Neural cell (in vitro differentiated cells): ENCODE measurements around the gene NFIX. TPM values are rescaled to one million over a fixed set of nuclear protein-coding genes. Genes with fewer than 3 reads are reported as not detected.

Experiments
- H2AFZ ChIP-seq: fragments of 200-600, 300-800 bp; sonication (generic), shearing (Covaris generic); 2 replicates; pipeline ENCODE4 v1.6.0; 2014; ENCODE audit warnings: low read depth, mild to moderate bottlenecking, antibody characterized with exemption, low read length, moderate library complexity
- H3F3A ChIP-seq: fragments of 200-600 bp; shearing (Covaris generic); 2 replicates; pipeline ENCODE4 v1.6.1; 2016; ENCODE audit warnings: mild to moderate bottlenecking, moderate library complexity, mixed read lengths, antibody characterized with exemption, low read length; ENCODE audit not compliant: insufficient read depth, poor library complexity, severe bottlenecking
- H3K27ac ChIP-seq: fragments of 200-600, 300-800 bp; sonication (generic), shearing (Covaris generic); 2 replicates; pipeline ENCODE4 v1.5.1; 2014; ENCODE audit warnings: mild to moderate bottlenecking, low read length, moderate library complexity
- H3K27me3 ChIP-seq: fragments of 300-800, 200-600 bp; sonication (generic), shearing (Covaris generic); 2 replicates; pipeline ENCODE4 v1.6.0; 2014; ENCODE audit warnings: mild to moderate bottlenecking, low read depth, low read length, moderate library complexity; ENCODE audit not compliant: insufficient read depth
- H3K36me3 ChIP-seq: fragments of 300-800, 200-600 bp; sonication (generic), shearing (Covaris generic); 2 replicates; pipeline ENCODE4 v1.5.1; 2014; ENCODE audit warnings: mild to moderate bottlenecking, antibody characterized with exemption, low read length, moderate library complexity; ENCODE audit not compliant: insufficient read depth
- H3K4me2 ChIP-seq: fragments of 300-800, 200-600 bp; sonication (generic), shearing (Covaris generic); 2 replicates; pipeline ENCODE4 v1.6.0; 2014; ENCODE audit warnings: mild to moderate bottlenecking, low read length
- H3K4me3 ChIP-seq: fragments of 300-800, 200-600 bp; sonication (generic), shearing (Covaris generic); 2 replicates; pipeline ENCODE4 v1.5.1; 2014; ENCODE audit warnings: mild to moderate bottlenecking, low read length, moderate library complexity
- H3K79me2 ChIP-seq: fragments of 200-600 bp; shearing (Covaris generic); replicated peaks from 2 replicates; pipeline ENCODE4 v1.6.0; 2014; ENCODE audit warnings: mild to moderate bottlenecking, low read length, moderate library complexity; ENCODE audit not compliant: insufficient read depth
- H3K9ac ChIP-seq: fragments of 300-800, 200-600 bp; sonication (generic), shearing (Covaris generic); 2 replicates; pipeline ENCODE4 v1.6.1; 2016; ENCODE audit warnings: mild to moderate bottlenecking, low read length, mixed read lengths
- H3K9me2 ChIP-seq: fragments of 200-600 bp; shearing (Covaris generic); 2 replicates; pipeline ENCODE4 v1.6.1; 2016; ENCODE audit warnings: mild to moderate bottlenecking, low read length, mixed read lengths; ENCODE audit not compliant: insufficient read depth
- H3K9me3 ChIP-seq: fragments of 200-600, 300-800 bp; sonication (generic), shearing (Covaris generic); 2 replicates; pipeline ENCODE4 v1.6.1; 2016; ENCODE audit warnings: mild to moderate bottlenecking, mixed run types, low read length, moderate library complexity, mixed read lengths
- H4K20me1 ChIP-seq: fragments of 200-600 bp; shearing (Covaris generic); 2 replicates; pipeline ENCODE4 v1.6.1; 2016; ENCODE audit warnings: mild to moderate bottlenecking, mixed run types; ENCODE audit not compliant: insufficient read depth
- EP300 ChIP-seq: fragments of 450-650 bp; conservative IDR thresholded peaks from 2 replicates; pipeline ENCODE4 v1.6.1; 2014; ENCODE audit warnings: antibody characterized with exemption, mild to moderate bottlenecking, moderate library complexity; ENCODE audit not compliant: poor library complexity, severe bottlenecking
- EZH2 ChIP-seq: fragments of 200-600, 300-800 bp; shearing (Covaris generic), sonication (generic); IDR thresholded peaks from 2 replicates; pipeline ENCODE4 v1.6.1; 2014; ENCODE audit warnings: antibody characterized with exemption, low read length, borderline replicate concordance, mild to moderate bottlenecking; ENCODE audit not compliant: insufficient read depth, poor library complexity, severe bottlenecking
- MXI1 ChIP-seq: fragments of 450-650 bp; conservative IDR thresholded peaks from 2 replicates; pipeline ENCODE4 v1.6.1; 2014; ENCODE audit warnings: antibody characterized with exemption, mild to moderate bottlenecking; ENCODE audit not compliant: poor library complexity, severe bottlenecking
- POLR2AphosphoS5 ChIP-seq: IDR thresholded peaks from 2 replicates; pipeline ENCODE4 v1.6.1; 2012
- RAD21 ChIP-seq: fragments of 450-650 bp; conservative IDR thresholded peaks from 2 replicates; pipeline ENCODE4 v1.6.1; 2014; ENCODE audit warnings: antibody characterized with exemption, mild to moderate bottlenecking, moderate library complexity
- REST ChIP-seq: IDR thresholded peaks from 2 replicates; pipeline ENCODE4 v1.6.1; 2012; ENCODE audit warnings: borderline replicate concordance
- SMC3 ChIP-seq: fragments of 450-650 bp; conservative IDR thresholded peaks from 2 replicates; pipeline ENCODE4 v1.6.1; 2014; ENCODE audit warnings: antibody characterized with exemption, mild to moderate bottlenecking, moderate library complexity; ENCODE audit not compliant: poor library complexity
- TAF1 ChIP-seq: IDR thresholded peaks from 2 replicates; pipeline ENCODE4 v1.6.1; 2012; ENCODE audit warnings: low read depth
- polyA plus RNA-seq: library from polyadenylated mRNA; depleted of rRNA; stranded (reverse); fragments of >200 nt; gene quantifications from 2 replicates; pipeline ENCODE4 v1.2.3, GENCODE V29; 2014

NFIX gene
- polyA plus RNA-seq, 1 donor from 2014 or later = not detected

DNA sequence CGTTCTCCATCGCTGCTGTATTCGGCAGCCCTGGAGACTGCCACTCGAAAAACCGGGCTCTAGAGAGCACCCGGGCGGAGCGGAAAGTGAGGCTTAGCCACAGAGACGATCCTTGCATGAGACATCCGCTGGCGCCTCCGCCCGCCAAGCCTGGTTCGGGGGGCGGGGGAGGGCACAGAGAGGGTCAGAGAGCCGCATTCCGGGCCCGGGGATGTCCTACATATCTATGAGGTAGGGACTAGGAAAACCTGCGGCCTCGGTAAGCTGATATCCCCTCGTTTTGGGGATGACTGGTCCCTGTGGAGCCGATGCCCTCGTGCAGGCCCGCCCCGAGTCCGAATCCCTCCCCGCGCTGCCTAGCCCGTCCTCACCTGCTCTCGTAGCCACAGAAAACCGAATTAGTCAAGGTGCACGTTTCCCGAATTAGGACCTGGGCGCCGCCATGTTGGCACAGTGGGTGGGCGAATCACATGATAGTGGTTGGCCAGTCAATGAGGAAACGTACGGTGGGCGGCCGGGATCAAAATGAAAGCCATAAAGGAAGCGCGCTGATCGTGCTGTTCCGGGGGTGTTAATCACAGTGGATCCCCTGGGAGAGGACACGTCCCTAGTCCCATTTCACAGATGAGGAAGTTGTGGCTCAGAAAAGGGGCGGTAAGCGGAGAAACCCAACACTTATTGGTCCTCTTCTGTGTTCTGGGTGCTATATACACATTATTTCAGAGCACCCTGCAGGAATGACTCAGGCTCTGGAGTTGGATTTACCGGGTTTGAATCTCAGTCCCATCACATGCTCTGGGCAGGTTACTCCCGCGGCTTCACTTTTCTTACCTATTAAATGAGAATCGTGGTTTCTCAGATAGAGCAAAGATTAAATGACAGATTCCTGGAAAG lies 121.3 kb downstream of the NFIX start, which contains the start of gene TRMT1:
TRMT1 (minus strand) TSS at position 459 of the 894 bp plus-strand sequence; CDS start at position 118, 341 bp downstream.
- Histone ChIP-seq H3K4me2 (peak within 1 kb of the TSS; percentile 78), H3K27ac (peak within 1 kb of the TSS; percentile 15), H3K4me3 (peak within 1 kb of the TSS; percentile 94), H4K20me1 (no peaks in the 10 kb centered on the region), H2AFZ (peak within 1 kb of the TSS; percentile 63), H3K36me3 (no peaks in the 10 kb centered on the region), H3K27me3 (no peaks in the 10 kb centered on the region), H3F3A (no peaks in the 10 kb centered on the region), H3K79me2 (peaks cover 38% of the 10 kb centered on the region), H3K9me3 (no peaks in the 10 kb centered on the region), H3K9ac (peak within 1 kb of the TSS; percentile 74), H3K9me2 (no peaks in the 10 kb centered on the region)
- TF ChIP-seq REST (peak; percentile 57), MXI1 (peak; percentile 100), EP300 (peak; percentile 50), POLR2AphosphoS5 (peak; percentile 77), RAD21 (no peak)

- Histone ChIP-seq H3K4me2 (peak overlapping the region; percentile 69), H3K27ac (no peak overlapping the region), H3K27me3 (no peaks in the 10 kb centered on the region), H3K4me3 (peak overlapping the region; percentile 94), H3K36me3 (no peaks in the 10 kb centered on the region), H3K9me2 (no peaks in the 10 kb centered on the region), H3K79me2 (peaks cover 44% of the 10 kb centered on the region), H3K9ac (peak overlapping the region; percentile 74), H4K20me1 (no peaks in the 10 kb centered on the region), H3F3A (no peaks in the 10 kb centered on the region), H2AFZ (peak overlapping the region; percentile 63), H3K9me3 (no peaks in the 10 kb centered on the region)
- TF ChIP-seq POLR2AphosphoS5 (no peak), TAF1 (no peak), EZH2 (no peak), MXI1 (no peak), SMC3 (no peak), REST (no peak), EP300 (no peak)
Observed at GRCh38 chr19:13117176-13117771, 122.0 kb downstream of the NFIX start.
